Endothelial cell of umbilical vein (primary cell): ENCODE results near the gene TARM1. TPM values are rescaled to one million over a fixed set of nuclear protein-coding genes. Genes with fewer than 3 reads are reported as not detected.

Source experiments
- BruUV-seq: library from RNA; stranded (reverse); fragments of 400-500 nt; replicated peaks from 2 replicates; lab custom pipeline; 2021; lab: Mats Ljungman, UMichigan
- CTCF ChIA-PET: fragments of 300-600, 350-600 bp; sonication (Branson Sonifier 250); formaldehyde crosslinking; loops from one replicate; lab custom pipeline; 2021; ENCODE audit warnings: antibody characterized with exemption, inconsistent platforms; lab: Charles Lee
- POLR2A ChIA-PET: fragments of 300-600, 350-600 bp; sonication (Branson Sonifier 250); formaldehyde crosslinking; loops from one replicate; lab custom pipeline; 2021; ENCODE audit warnings: antibody characterized with exemption, inconsistent platforms; lab: Charles Lee
- DNase-seq: peaks from one replicate; pipeline ENCODE4 v3.0.0-alpha.2; 2011; ENCODE audit warnings: low read depth, low spot score
- FAIRE-seq: peaks from 2 replicates; lab custom pipeline; 2011; peaks lifted over from hg19 to GRCh38; lab: Jason Lieb, UNC
- H2AFZ ChIP-seq: 2 replicates; pipeline ENCODE4 v1.6.0; 2012; ENCODE audit warnings: low read depth, low read length, control low read depth, inconsistent platforms
- H3K27ac ChIP-seq: 2 replicates; pipeline ENCODE4 v1.5.1; 2011; ENCODE audit warnings: low read depth, mild to moderate bottlenecking, control low read depth, low read length, moderate library complexity; ENCODE audit not compliant: insufficient read depth
- H3K27me3 ChIP-seq, 2 experiments: 2 replicates each; pipeline versions ENCODE4 v1.6.0 to v1.6.1; 2011; ENCODE audit warnings: low read length in 2 of 2, mixed read lengths in 1 of 2; ENCODE audit not compliant: control insufficient read depth in 2 of 2, insufficient read depth in 2 of 2
- H3K36me3 ChIP-seq, 2 experiments: 2 replicates in 1 of 2; 3 replicates in 1 of 2; pipeline ENCODE4 v1.5.1; 2011; ENCODE audit warnings: low read length in 2 of 2, mild to moderate bottlenecking in 1 of 2, moderate library complexity in 1 of 2; ENCODE audit not compliant: control insufficient read depth in 2 of 2, insufficient read depth in 2 of 2; ENCODE audit errors: extremely low read depth in 1 of 2
- H3K4me1 ChIP-seq: 3 replicates; pipeline ENCODE4 v1.5.1; 2011; ENCODE audit warnings: mild to moderate bottlenecking, low read length; ENCODE audit not compliant: control insufficient read depth, insufficient read depth; ENCODE audit errors: extremely low read depth
- H3K4me2 ChIP-seq: 2 replicates; pipeline ENCODE4 v1.6.1; 2011; ENCODE audit warnings: low read length, control low read depth, mixed read lengths; ENCODE audit not compliant: insufficient read depth
- H3K4me3 ChIP-seq, 3 experiments: fragments of 200-600 bp in 1 of 3; sonication (generic), shearing (Covaris generic) in 1 of 3; replicated peaks in 1 of 3; 2 replicates each; pipeline ENCODE4 v1.5.1; 2011 to 2016; ENCODE audit warnings: control low read depth in 3 of 3, low read length in 3 of 3, mild to moderate bottlenecking in 2 of 3, inconsistent platforms in 1 of 3, low read depth in 1 of 3, moderate library complexity in 1 of 3; ENCODE audit not compliant: insufficient read depth in 1 of 3
- H3K79me2 ChIP-seq: 2 replicates; pipeline ENCODE4 v1.6.0; 2012; ENCODE audit warnings: low read length, inconsistent platforms; ENCODE audit not compliant: control insufficient read depth, insufficient read depth
- H3K9ac ChIP-seq: replicated peaks from 2 replicates; pipeline ENCODE3; 2011; ENCODE audit warnings: low read length, control low read depth; ENCODE audit not compliant: insufficient read depth; ENCODE audit errors: extremely low read depth
- H3K9me1 ChIP-seq: replicated peaks from 3 replicates; pipeline ENCODE4 v1.6.0; 2011; ENCODE audit warnings: mild to moderate bottlenecking, low read length; ENCODE audit not compliant: control insufficient read depth, insufficient read depth; ENCODE audit errors: extremely low read depth
- H3K9me3 ChIP-seq: replicated peaks from 2 replicates; pipeline ENCODE4 v1.5.1; 2012; ENCODE audit warnings: low read length, inconsistent platforms; ENCODE audit not compliant: control insufficient read depth, insufficient read depth
- H4K20me1 ChIP-seq: replicated peaks from 2 replicates; pipeline ENCODE3; 2011; ENCODE audit warnings: mild to moderate bottlenecking, low read length; ENCODE audit not compliant: control insufficient read depth, insufficient read depth; ENCODE audit errors: extremely low read depth
- CTCF ChIP-seq, 2 donors: IDR thresholded peaks; 1 replicate in 1 of 2; 2 replicates in 1 of 2; pipeline ENCODE4 v1.5.1; 2011; ENCODE audit warnings: low read length in 2 of 2, mild to moderate bottlenecking in 2 of 2, moderate library complexity in 2 of 2, control low read depth in 1 of 2, inconsistent platforms in 1 of 2, low read depth in 1 of 2; ENCODE audit not compliant: insufficient read depth in 1 of 2; ENCODE audit errors: extremely low read depth in 1 of 2
- FOS ChIP-seq: IDR thresholded peaks from 2 replicates; pipeline ENCODE4 v1.6.1; 2011; ENCODE audit warnings: mild to moderate bottlenecking, low read length, moderate library complexity, borderline replicate concordance; ENCODE audit not compliant: insufficient read depth
- MAX ChIP-seq: IDR thresholded peaks from 2 replicates; pipeline ENCODE4 v1.6.1; 2011; ENCODE audit not compliant: insufficient read depth, insufficient read length
- MYC ChIP-seq: IDR thresholded peaks from one replicate; pipeline ENCODE4 v1.6.1; 2011; ENCODE audit warnings: mild to moderate bottlenecking, low read depth, low read length
- dilution Hi-C: fragments of 300-500 bp; cut with MboI; formaldehyde crosslinking; loops from one replicate; pipeline ENCODE4 v1.15.0; 2019; ENCODE audit warnings: low sequenced_read_pairs; ENCODE audit not compliant: extremely low pct_ligation_motif_present
- intact Hi-C: fragments of 100-400 bp; cut with micrococcal nuclease; formaldehyde crosslinking; loops from one replicate; pipeline ENCODE4 v1.10.0; 2022
- polyA plus RNA-seq, 4 experiments: library from polyadenylated mRNA; depleted of rRNA in 3 of 4; stranded (reverse) in 3 of 4; unstranded in 1 of 4; fragments of >200 nt; gene quantifications; 2 replicates each; pipeline versions ENCODE4 v1.2.1 to v1.2.3, GENCODE V29; 2011 to 2012; ENCODE audit warnings: missing spikeins in 1 of 4
- total RNA-seq: library from RNA; stranded (reverse); gene quantifications from 2 replicates; pipeline ENCODE4 v1.2.3, GENCODE V29; 2021

Gene TARM1
- total and polyA plus RNA-seq, 2 donors (not counting 3 experiments of a cell fraction or from before 2014, with no cell fraction given), result not detected

- no peak for FAIRE-seq
- ChIA-PET CTCF (interaction anchor here (1.6 to 4.2 kb wide), 3 partner anchors 67 to 304 kb away, joined by 5 to 27 read pairs (median 10); no protein-coding TSS in a partner anchor), POLR2A (no interaction called here)
- dilution Hi-C loops (no loop called here), intact Hi-C loops (loop anchor here (1.0 to 5.0 kb wide), 3 partner anchors 189 to 303 kb away; partner anchors contain the start of gene CACNG7)
- H3K9me3 ChIP-seq, result no peaks in the 10 kb centered on the region
- no peaks in the 10 kb centered on the region for H3K79me2 ChIP-seq
- H3K9ac ChIP-seq, result no peak overlapping the region
- H3K36me3 ChIP-seq, result no peaks in the 10 kb centered on the region
- no peak overlapping the region for H3K27ac ChIP-seq
- H3K4me3 ChIP-seq, result no peak overlapping the region
- no peaks in the 10 kb centered on the region for H3K9me1 ChIP-seq
- no peaks in the 10 kb centered on the region for H3K27me3 ChIP-seq
- no TSS peak for BruUV-seq
- no peak for TF ChIP-seq FOS
- no peak for TF ChIP-seq MYC
- TF ChIP-seq CTCF (IDR thresholded peaks at IDR 0.05; ENCODE audit: extremely low read depth in 1 of 2, insufficient read depth in 1 of 2, low read depth in 1 of 2, low read length in 2 of 2), result peak in 1 of 2 donors; percentile 15
- no peak for TF ChIP-seq MAX
- H3K4me2 ChIP-seq, result no peak overlapping the region
- no peaks in the 10 kb centered on the region for H4K20me1 ChIP-seq
- peak overlapping the region; percentile 48 for H2AFZ ChIP-seq
- no peaks in the 10 kb centered on the region for H3K4me1 ChIP-seq
- no peak for DNase-seq
Measured at GRCh38 chr19:54096617-54097106, 15.5 kb upstream of the TARM1 start.
